GM12872 (cell line): Measurements from ENCODE around the gene ITPRID2.

Source experiments
- TF ChIP-seq, protein P1 (sequence below): IDR thresholded peaks from 3 replicates; pipeline ENCODE4 v1.5.1; 2011; ENCODE audit warnings: low read depth, mild to moderate bottlenecking, low read length, moderate library complexity; ENCODE audit not compliant: insufficient read depth

Gene ITPRID2

DNA sequence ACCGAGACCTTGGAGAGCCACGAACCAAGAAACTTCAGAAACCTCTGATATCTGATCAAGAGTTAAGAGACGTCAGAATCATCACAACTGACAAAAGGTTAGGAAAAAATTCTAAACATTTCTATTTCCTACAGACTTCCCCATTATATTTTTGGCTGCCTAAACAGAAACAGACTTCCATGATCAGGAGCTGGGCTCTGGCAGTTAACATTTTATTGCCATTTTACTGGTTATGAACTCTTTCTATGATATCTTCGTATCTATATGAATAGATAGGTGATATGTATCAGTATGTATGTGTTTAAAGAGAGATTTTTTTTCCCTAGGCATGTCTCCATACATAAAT is 63.0 kb downstream of the ITPRID2 start:
- TF ChIP-seq, protein P1, sequence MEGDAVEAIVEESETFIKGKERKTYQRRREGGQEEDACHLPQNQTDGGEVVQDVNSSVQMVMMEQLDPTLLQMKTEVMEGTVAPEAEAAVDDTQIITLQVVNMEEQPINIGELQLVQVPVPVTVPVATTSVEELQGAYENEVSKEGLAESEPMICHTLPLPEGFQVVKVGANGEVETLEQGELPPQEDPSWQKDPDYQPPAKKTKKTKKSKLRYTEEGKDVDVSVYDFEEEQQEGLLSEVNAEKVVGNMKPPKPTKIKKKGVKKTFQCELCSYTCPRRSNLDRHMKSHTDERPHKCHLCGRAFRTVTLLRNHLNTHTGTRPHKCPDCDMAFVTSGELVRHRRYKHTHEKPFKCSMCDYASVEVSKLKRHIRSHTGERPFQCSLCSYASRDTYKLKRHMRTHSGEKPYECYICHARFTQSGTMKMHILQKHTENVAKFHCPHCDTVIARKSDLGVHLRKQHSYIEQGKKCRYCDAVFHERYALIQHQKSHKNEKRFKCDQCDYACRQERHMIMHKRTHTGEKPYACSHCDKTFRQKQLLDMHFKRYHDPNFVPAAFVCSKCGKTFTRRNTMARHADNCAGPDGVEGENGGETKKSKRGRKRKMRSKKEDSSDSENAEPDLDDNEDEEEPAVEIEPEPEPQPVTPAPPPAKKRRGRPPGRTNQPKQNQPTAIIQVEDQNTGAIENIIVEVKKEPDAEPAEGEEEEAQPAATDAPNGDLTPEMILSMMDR: no peak

DNA sequence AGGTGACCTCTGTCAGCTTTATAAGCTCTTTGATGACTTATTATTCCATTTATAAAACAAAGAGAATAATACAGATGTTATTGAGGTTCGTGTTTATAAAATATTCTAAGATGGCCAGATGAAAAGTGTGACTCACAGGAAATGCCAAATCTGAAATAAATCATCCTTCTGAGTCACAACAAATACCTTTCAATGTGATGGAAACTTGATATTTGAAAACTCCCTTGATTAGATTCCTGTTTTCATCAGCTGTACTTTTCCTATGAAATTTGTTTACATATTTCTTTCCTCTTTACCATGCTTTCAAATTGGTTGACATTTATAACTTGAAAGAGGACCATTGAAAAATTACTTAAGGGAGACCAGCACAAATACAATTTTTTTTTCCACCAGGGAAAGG is 63.5 kb downstream of the ITPRID2 start:
- TF ChIP-seq, protein P1: no peak

DNA sequence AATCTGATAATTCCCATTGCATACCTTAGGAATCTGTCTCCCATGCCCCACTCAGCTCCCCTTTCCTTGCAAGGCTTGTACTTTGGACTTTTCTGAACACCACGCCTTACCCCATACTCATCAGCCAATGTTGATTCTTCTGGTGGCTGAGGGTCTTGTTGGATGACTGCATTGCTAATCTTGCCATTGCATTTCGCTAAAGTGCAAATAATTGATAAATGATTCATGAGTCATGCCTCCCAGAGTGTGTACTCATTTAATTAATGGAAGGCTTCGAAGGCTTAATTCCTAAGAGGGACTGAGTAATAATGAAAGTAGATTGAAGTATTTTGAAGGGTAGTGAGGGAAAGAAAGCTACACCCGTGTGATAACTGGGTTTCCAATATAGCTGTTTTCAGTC is 66.1 kb downstream of the ITPRID2 start:
- TF ChIP-seq, protein P1: no peak

- TF ChIP-seq, protein P1: no peak
Observed at GRCh38 chr2:181958726-181959125, 67.2 kb downstream of the ITPRID2 start.

GRCh38 chr2:181959508-181959907 is 68.0 kb downstream of the ITPRID2 start:
- TF ChIP-seq, protein P1: no peak

DNA sequence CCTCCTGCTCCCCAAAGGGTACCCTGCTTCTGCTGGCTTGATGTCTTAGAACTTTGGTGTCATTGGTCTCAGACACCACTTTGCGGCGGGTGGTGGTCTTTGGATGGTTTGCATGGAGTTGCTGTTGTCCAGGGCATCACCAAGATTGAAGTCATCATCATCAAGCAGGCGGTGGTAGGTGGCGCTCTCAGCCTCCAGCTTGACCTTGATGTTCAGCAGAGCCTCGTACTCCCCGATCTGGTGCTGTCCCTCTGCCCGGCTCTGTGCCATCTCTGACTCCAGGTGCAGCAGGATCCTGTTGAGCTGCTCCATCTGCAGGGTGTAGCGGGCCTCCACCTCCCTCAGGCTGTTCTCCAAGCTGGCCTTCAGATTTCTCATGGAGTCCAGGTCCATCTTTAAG is 69.6 kb downstream of the ITPRID2 start:
- TF ChIP-seq, protein P1: 0 out of 3 replicates have a peak, but pooled peaks have one; percentile 12

- TF ChIP-seq, protein P1: no peak
Observed at GRCh38 chr2:181962142-181962541, 70.6 kb downstream of the ITPRID2 start.

GRCh38 chr2:181970160-181970794 is 78.7 kb downstream of the ITPRID2 start:
- TF ChIP-seq, protein P1: peak; percentile 29; the same call in 1 of the 3 replicates
